Suppressor macrophage (primary cell): ENCODE results near the gene APOC1.
"Not testable (repeated sequence)": the region's sequence is repeated elsewhere in the genome, so short reads cannot be mapped to it uniquely, and the experiment has no call there.

ENCODE experiments used
- DNase-seq, 4 experiments: peaks; one replicate each; pipeline ENCODE4 v3.0.0-alpha.2; 2020 to 2022

The APOC1 gene

DNA sequence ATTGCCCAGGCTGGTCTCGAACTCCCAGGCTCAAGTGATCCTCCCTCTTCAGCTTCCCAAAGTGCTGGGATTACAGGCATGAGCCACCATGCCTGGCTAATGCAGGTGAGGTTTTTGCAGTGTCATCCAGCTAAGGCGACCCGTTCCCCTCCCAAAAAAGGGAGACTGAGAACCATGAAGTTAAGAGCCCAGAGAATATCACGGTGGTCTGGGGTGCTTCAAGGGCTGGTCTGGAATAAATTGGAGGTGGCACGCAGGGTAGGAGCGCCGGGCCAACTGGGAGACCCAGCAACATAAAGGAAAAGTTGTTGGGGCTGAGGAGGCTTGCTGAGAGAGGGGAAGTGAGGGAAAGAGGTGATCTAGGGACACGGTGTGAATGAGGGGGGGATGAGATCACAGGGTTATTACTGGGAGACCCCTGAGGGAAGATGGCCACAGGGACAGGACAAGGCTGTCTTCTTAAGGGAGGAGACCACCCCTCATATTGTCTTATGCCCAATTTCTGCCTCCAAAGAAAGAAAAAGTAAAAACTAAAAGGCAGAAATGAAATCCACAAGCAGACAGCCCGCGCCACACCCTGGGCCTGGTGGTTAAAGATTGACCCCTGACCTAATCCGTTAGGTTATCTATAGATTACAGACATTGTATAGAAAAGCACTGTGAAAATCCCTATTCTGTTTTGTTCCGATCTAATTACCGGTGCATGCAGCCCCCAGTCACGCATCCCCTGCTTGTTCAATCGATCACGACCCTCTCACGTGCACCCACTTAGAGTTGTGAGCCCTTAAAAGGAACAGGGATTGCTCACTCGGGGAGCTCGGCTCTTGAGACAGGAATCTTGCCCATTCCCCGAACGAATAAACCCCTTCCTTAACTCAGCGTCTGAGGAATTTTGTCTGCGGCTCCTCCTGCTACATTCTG is 636 bp upstream of the APOC1 start:
- peak in 1 of 4 experiments; percentile 36 for DNase-seq

DNA sequence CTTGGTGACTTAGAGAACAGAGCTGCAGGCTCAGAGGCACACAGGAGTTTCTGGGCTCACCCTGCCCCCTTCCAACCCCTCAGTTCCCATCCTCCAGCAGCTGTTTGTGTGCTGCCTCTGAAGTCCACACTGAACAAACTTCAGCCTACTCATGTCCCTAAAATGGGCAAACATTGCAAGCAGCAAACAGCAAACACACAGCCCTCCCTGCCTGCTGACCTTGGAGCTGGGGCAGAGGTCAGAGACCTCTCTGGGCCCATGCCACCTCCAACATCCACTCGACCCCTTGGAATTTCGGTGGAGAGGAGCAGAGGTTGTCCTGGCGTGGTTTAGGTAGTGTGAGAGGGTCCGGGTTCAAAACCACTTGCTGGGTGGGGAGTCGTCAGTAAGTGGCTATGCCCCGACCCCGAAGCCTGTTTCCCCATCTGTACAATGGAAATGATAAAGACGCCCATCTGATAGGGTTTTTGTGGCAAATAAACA is 9.9 kb downstream of the APOC1 start:
- DNase-seq = peak in 3 of 4 experiments; percentile 38 to 57 (median 53)

DNA sequence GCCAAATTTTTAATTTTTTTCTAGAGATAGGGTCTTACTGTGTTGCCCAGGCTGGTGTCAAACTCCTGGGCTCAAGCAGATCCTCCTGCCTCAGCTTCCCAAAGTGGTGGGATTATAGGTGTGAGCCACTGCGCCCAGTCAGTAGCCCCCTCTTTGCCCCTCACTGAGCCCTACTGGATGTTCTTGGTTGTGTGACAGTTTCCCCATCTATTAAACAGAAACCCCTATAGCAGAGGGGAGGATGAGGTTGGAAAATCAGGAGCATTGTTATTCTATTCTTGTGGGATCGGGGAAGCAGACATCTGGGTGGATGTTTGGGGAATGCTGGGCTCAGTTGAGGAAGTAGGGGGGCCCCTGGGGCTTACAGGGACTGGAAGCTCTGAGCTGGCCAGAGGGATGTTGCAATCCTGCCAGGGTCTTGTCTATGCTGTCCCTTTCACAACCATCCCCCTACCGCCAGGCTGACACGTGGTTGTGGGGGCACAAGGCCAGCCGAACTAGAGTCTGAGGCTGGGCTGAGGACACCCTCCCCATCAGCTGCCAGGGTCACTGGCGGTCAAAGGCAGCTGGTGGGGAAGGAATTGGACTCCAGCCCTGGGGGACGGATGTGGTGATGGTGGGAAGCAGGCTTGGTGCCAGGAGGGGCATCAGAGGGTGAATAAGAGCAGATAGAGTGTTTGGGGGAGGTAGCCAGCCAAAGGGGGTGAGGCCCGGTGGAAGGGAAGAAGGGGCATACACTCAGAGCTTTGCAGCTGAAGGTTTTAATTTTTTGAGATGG is 10.9 kb downstream of the APOC1 start:
- DNase-seq = peak; percentile 90 to 96 (median 94)

DNA sequence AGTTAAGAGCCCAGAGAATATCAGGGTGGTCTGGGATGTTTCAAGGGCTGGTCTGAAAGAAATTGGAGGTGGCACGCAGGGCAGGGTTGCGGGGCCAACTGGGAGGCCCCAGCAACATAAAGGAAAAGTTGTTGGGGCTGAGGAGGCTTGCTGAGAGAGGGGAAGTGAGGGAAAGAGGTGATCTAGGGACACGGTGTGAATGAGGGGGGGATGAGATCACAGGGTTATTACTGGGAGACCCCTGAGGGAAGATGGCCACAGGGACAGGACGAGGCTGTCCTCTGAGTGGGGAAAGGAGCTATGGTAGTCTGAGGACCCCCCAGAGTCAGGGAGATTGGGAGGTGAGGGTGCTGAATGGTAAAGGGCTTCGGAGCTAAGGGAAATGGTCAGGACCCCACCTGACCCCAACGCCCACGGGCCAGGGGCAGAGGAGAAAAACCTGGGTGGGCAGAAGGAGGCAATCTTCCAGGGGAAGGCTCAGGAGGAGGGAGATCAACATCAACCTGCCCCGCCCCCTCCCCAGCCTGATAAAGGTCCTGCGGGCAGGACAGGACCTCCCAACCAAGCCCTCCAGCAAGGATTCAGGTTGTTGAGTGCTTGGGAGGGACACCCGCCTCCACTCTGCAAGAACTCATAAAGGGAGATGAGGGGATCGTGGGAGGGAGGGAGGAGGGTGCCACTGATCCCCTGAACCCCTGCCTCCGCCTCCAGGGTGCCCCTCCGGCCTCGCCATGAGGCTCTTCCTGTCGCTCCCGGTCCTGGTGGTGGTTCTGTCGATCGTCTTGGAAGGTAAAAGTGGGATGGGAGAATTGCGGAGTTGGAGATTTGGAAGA is 12.1 kb downstream of the APOC1 start:
- not testable (repeated sequence) for DNase-seq

DNA sequence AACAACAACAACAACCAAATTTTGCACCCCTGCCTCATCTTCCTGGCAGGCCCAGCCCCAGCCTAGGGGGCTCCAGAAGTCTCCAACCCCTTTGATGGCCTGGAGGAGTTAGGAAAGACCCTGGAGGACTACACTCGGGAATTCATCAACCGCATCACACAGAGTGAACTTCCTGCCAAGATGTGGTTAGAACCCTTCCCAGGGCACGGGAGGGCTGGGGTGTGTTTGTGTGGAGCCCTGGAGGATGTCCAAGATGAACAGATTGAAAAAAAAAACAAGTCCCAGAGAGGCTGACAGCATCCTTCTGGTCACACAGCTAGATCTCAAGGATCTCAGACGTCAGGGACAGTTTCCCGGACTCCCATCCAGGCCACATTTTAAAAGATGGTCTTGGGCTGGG is 13.3 kb downstream of the APOC1 start:
- DNase-seq = no peak

DNA sequence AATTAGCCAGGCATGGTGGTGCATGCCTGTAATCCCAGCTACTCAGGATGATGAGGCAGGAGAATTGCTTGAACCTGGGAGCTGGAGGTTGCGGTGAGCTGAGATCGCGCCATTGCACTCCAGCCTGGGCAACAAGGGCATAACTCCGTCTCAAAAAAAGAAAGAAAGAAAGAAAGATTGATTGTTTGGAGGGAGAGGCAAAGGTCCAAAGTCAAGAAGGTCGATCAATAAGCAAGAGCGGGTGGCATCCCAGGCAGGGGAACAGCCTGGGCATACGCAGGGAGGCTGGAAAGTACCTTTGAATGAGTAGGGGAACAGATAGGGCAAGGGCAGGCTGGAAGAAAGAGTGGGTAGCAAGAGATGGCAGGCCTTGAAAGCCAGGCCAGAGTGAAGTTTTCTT is 15.7 kb downstream of the APOC1 start:
- no peak for DNase-seq

DNA sequence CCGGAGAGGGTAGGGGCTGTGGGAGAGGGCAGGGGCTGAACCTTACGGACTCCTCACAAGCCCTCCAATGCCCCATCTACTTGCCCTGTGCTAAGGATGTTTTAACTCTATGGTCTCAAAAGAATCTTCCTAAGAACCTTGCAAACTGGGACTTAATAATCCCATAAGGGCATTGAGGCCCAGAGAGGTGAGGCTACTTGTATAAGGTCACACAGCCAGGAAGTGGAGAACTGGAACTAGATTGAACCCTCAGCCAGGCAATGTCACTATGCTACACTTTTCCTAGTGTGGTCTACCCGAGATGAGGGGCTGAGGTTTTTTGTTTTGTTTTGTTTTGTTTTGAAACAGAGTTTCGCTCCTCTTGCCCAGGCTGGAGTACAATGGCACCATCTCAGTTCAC is 17.1 kb downstream of the APOC1 start:
- DNase-seq = no peak

DNA sequence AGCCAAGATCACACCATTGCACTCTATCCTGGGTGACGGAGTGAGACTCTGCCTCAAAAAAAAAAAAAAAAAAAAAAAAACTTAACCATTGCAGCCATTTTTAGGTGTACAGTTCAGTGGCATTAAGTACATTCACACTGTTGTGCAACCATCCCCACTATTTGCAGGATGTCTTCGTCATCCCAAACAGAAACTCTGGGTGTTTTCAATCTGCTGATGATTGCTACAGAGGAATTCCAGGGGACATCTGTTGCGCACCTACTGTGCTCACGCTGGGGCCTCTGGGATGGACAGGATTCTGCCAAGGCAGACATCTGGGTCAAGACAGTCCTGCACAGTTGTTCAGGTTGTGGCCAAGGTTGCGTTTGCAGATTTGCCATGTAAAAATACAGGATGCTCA is 25.3 kb downstream of the APOC1 start:
- peak in 3 of 4 experiments; percentile 45 to 54 (median 48) for DNase-seq

DNA sequence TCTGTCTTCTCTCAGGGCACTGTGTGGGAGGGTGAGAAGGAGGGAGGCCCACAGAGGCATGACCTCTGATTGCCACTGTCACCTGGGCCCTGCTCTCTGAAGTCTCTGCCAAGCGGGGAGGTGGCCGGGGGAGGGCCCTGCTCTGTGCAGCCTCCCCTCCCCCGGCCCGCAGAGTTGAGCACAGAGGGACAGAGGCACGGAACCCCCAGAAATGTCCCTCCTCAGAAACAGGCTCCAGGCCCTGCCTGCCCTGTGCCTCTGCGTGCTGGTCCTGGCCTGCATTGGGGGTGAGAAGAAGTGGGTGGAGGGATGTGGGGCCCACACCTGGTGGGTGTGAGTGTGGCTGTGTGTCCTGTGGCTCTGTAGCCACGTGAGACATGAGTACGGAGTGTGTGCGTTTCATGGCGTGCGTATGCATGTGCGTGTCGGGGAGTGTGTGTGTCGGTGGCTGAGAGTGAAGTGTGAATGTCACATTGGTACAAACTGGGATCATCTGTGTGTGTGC is 27.7 kb downstream of the APOC1 start, which contains the start of gene APOC4:
APOC4 (plus strand) TSS at position 171 of the 505 bp plus-strand sequence; CDS start at position 212, 41 bp downstream.
- peak in 1 of 4 experiments; percentile 30 for DNase-seq

DNA sequence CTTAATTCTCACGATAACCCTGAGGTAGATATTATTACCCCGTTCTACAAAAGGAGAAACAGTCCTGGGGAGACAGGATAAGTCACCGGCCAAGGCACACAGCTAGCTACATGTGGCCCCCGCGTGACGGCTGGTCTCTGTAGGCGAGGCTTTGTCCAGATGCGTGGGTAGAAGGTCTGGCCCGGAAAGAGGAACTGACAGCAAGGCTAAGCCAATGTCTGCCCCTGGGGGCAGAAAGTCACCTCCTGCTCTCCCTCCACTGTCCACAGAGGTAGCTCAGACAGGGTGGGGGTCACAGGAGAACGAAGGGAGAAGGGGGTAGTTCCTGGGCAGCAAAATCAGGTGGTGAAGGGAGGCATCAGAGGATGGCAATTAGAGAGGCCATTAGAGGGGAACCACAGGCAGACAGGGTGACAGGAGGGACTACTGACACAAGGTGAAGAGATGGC is 29.4 kb downstream of the APOC1 start:
- peak; percentile 95 to 98 (median 98) for DNase-seq

DNA sequence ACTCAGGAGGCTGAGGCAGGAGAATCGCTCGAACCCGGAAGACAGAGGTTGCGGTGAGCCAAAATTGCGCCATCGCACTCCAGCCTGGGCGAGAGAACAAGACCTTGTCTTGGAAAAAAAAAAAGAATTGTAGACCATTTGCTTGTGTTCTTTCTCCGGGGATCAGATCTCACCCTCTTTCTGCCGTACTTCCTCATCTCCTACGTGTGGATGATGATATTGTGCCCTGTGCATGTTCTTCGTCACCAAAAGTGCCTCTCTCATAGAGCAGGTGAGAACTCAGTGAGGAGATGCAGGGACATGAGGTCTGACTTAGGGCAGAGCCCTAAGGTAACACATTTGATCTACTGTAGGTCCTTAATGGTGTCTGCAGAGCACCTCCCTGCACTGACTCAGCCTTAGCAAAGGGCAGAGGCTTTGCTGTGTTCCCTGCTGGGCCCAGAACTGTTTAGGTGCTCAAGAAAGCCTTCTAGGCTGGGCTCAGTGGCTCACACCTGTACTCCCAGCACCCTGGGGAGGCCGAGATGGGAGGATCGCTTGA is 32.7 kb downstream of the APOC1 start:
- peak in 3 of 4 experiments; percentile 53 to 78 (median 58) for DNase-seq

DNA sequence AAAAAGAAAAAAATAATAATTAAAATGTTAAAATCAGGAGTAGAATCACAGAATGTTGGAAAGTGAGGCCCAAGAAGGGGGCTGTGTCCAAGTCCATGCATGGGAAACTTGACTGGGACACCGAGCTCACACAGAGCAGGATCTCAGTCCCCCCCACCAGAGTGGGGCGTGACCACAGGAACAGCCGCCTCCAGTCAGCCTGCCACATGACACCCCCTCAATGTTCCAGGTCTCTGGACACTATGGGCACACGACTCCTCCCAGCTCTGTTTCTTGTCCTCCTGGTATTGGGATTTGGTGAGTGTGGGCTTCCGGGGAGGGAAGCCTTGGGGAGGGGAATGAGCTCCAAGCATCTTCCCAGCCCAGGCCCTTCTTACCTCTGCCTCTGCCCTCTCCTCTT is 33.8 kb downstream of the APOC1 start:
- DNase-seq = peak in 2 of 4 experiments; percentile 26 to 35

DNA sequence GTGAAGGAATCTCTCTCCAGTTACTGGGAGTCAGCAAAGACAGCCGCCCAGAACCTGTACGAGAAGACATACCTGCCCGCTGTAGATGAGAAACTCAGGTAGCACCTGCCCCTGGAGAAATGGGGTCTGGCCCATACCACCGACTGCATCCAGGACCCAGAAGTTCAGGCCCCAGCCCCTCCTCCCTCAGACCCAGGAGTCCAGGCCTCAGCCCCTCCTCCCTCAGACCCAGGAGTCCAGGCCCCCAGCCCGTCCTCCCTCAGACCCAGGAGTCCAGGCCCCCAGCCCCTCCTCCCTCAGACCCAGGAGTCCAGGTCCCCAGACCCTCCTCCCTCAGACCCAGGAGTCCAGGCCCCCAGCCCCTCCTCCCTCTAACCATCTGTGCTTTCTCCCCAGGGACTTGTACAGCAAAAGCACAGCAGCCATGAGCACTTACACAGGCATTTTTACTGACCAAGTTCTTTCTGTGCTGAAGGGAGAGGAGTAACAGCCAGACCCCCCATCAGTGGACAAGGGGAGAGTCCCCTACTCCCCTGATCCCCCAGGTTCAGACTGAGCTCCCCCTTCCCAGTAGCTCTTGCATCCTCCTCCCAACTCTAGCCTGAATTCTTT is 34.5 kb downstream of the APOC1 start:
- DNase-seq = no peak

DNA sequence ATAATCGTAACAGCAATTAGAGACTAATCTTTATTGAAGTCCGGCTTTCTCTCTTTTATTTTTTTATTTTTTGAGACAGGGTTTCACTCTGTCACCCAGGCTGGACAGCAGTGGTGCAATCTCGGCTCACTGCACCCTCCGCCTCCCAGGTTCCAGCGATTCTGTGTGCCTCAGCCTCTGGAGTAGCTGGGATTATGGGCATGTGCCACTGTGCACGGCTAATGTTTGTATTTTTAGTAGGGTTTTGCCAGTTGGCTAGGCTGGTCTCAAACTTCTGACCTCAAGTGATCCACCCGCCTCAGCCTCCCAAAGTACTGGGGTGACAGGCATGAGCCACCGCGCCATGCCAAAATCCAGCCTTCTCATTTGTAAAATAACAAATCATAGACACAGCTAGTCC is 35.1 kb downstream of the APOC1 start:
- DNase-seq = no peak

DNA sequence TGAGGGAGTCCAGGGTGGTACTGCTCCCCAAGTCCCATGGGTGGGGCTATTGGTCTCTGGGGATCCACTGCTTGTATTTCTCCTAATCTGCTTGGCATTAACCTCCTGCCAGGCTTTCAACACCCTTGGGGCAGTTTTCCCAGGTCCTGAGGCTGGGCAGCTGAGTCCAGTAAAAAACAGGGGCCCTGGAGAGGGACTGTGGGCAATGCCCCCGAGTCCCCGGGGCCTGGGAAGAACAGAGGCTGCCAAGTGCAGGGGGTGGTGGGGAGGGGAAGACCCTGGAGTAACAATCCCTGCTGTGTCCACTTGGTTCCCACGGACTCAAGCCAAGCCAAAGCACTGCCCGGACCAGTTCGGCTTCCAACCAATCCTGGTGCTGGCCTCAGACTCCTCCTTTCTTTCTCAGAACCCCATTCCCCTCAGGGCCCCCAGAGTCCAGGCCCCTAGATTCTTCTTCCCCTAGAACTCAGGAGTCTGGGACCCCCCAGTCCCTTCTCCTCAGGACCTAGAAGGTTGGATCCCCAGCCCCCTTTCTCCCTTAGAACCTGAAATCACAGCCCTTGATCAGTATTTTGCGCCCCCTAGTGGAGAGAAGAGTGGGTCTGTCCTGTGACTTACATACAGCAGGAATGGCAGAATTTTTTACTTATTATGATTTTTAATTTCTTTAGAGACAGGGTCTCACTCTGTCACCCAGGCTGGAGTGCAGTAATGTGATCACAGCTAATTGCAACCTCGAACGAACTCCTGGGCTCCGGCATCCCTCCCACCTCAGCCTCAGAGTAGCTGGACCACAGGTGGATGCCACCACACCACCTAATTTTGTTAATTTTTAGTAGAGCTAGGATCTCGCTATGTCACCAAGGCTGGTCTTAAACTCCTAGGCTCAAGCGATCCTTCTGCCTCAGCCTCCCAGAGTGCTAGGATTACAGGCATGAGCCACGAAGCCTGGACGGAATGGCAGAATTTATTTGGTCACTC is 37.1 kb downstream of the APOC1 start:
- peak; percentile 82 to 95 (median 86) for DNase-seq

DNA sequence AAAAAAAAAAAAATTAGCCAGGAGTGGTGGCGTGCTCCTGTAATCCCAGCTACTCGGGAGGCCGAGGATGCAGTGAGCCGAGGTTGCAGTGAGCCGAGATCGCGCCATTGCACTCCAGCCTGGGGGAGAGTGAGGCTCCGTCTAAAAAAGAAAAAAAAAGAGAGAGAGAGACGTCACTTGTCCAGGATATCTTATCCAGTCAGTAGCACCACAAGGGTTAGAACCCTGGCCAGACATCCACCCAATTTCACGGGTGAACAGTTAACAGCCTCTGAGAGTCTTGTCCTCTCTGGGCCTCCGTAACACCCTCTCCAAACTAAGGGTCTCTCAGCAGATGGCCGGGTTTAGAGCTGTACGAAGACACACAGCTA is 39.9 kb downstream of the APOC1 start:
- DNase-seq = no peak

DNA sequence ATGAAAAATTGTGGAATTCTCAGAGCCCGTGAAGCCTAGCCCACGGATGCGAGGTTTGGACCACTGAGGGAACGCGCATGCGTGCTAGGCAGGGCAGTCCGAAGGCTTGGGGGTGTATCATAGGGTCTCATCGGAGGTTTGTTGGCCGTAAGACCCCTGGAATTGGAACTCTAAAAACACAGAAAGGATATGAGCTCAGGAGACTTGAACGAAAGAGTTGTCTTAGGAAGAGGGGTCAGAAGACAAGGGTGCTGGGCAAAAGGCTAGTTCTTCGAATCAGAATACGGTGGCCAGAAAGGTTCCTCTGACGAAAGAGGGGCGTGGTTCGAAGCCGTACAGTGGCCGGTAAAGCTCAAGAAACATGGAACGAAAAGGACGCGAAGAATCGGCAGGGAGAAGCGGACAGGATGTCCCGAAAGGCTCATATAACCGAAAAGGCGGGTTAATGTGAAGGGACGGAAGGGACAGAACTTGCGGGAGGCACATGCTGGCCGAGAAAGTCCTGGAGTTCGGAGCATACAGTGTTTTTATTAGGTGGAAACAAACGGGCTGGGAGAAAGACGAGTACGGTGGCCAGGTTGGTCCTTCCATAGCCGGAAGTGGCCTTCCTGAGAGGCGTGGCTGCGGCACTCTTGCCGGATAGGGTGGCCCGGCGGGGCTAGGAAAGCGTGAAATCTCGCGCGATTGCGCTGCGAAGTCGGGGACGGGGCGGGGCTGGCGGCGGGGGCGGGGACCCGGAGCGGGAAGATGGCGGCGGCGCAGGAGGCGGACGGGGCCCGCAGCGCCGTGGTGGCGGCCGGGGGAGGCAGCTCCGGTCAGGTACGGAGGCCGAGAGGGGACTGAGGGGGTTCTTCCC is 40.5 kb downstream of the APOC1 start, which contains the start of gene CLPTM1:
CLPTM1 (plus strand) TSS at position 732 of the 856 bp plus-strand sequence; CDS start at position 748, 16 bp downstream.
- DNase-seq = peak; percentile 98 to 100 (median 99)
